C1 segment of cervical spinal cord (tissue), 14 donors: ENCODE results near the gene TTYH1.

Experiments
- DNase-seq, 14 donors: peaks; one replicate each; lab custom pipeline; 2025; lab: John Stamatoyannopoulos, UW

The TTYH1 gene

DNA sequence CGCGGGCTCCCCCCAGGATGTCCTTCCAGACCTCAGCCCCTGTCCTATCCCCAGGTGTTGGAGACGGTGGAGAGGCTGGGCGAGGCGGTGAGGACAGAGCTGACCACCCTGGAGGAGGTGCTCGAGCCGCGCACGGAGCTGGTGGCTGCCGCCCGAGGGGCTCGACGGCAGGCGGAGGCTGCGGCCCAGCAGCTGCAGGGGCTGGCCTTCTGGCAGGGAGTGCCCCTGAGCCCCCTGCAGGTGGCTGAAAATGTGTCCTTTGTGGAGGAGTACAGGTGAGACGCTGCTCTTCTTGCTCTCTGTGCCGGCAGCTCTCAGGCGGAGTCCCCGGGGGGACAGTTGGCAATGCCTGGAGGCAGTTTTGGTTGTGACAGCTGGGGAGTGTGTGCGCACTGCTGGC lies 6.9 kb downstream of the TTYH1 start:
- peak in 1 of 14 donors; percentile 23 for DNase-seq

DNA sequence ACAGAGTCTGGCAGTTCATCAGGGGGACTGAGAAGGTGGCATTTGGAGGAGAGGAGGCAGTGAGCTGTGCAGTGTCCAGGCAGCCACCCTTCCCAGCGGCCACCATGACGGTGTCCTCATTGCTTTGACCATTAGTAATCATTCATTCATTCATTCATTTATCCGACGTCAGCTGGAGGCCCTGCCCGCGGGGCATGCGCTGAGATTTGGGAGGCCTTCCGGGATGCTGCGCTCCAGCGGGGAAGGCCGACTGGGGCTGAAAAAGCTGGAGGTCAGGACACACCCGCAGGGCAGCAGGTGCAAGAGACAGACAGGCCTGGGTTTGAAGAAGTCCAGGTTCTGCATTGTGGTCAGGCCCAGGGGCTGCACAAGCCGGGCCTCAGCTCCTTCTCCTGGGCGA lies 8.9 kb downstream of the TTYH1 start:
- no peak for DNase-seq

DNA sequence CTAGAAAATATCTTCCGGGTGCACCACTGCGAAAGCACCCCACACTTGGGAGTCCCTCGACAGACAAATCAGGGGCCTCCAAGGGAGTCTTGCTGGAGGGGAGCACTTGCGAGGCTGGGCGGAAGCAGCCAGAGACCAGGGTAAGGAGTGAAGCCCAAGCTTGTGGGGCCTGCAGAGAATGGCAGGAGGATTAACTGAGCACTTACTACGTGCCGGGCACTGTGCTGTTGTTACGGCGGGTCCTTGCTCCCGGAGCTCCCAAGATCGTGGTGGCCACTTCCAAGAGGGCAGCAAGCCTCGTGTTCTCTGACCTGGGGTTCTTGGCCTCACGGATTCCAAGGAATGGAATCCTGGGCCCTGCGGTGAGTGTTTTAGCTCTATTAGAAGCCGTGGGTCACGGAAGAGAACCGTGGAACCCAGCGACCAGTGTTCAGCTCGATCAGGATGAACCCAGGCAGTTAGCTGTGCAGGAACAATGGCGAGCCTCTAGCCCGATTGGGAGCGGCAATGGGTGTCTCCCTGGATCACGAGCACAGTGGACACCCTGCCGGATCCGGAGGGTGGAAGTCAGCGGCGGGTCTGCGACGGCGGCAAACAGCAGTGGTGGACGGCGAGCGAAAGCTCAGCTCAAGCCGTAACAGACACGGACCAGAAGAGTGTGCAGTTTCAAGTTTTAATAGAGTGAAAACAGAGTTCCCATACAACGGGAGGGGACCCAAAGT lies 9.6 kb downstream of the TTYH1 start:
- DNase-seq = no peak

DNA sequence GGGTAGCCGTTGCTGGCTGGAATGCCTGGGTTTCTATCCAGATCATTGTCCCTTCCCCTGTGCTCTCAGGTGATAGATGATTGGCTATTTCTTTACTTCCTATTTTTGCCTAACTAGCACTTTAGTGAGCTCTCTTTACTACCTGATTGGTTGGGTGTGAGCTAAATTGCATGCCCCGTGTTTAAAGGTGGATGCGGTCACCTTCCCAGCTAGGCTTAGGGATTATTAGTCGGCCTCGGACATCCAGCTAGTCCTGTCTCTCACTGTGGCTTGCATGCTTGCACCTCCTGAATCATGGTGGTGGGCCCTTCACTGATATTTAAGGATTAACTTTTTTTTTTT lies 10.1 kb downstream of the TTYH1 start:
- DNase-seq = no peak

DNA sequence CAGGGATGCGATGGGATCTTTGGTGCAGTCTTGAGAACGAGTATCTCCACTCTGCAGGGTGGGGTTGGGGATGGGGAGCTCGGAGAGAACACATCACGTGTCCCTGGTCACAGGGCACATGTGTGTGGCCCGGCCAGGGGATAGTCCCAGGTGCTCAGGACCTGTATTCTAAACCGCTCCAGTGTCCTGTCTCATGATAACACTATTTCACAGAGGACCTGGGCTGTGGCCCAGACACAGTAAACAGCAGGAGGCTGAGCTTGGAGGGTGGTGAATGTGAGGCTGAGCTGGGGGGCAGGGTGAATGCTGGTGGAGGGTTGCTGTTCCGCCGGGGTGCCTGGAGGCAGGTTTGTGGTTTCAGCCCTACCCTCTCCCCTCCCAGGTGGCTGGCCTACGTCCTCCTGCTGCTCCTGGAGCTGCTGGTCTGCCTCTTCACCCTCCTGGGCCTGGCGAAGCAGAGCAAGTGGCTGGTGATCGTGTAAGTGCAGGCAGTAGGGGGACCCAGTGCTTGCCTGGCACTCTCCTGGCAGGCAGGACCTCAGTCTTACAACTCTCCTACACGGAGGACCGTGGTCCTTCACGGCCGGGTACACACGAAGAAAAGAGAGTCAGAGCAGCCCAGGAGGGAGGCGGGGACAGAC lies 11.1 kb downstream of the TTYH1 start:
- peak in 5 of 14 donors; percentile 5 to 54 (median 29) for DNase-seq

DNA sequence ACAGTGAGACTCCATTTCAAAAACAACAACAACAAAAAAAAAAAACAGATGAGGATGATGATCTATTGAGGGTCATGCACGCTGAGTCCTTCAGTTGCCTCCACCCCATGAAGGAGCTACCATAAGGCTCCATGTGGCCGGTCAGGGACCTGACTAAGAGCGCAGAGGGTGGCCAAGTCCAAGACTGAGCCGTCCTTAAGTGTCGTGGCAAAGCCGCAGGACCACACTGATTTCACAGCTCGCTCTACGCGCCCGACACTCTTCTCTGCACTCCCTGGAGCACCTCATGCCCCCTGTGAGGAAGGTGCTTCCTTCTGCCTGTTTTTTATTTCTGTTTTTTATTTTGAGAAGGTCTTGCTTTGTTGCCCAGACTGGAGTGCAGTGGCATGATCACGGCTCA lies 12.3 kb downstream of the TTYH1 start:
- DNase-seq = no peak

DNA sequence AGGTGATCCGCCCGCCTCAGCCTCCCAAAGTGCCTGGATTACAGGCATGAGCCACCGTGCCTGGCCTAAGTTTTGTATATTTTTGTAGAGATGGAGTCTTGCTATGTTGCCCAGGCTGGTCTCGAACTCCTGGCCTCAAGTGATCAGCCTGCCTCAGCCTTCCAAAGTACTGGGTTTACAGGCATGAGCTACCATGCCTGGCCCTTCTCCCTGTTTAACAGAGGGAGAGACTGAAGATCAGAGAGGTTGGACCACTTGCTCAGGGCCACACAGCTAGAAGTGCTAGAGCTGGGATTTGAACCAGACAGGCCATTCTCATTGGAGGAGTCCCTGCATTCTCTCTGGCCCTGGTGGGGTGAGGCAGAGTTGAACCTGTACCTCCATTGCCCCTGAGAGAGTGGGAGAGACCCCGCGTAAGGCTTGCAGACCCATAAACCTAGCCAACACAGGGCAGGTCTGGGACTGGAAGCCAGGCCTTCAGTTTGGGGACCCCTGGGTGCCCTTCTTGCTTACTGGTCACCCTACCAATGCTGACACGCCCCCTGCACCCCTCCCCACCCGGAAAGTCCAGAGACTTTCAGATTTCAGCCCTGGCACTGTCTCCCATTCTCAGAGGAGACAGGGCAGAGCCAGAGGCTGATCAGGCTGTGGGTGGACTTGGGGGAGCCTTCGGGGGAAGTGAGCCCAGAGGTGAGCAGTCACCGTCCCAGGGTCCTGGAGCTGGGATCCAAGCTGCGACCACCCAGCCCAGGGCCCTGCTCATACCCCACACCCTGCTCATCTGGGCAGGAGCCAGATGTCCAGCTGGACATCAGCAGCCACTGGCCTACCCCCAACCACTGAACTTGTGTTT lies 13.3 kb downstream of the TTYH1 start:
- DNase-seq = no peak

DNA sequence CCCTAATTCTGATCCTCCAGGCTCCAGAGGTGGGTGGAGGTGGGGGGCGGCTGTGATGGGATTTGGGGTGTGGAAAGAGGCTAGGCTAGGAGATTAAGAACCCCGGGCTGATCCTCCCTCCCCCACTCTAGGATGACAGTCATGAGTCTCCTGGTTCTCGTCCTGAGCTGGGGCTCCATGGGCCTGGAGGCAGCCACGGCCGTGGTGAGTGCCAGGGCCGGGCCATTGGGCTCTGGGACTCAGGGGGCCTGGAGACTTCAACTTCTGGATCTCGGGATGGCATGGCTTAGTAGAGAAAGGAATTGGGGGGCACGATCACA lies 13.9 kb downstream of the TTYH1 start:
- DNase-seq = no peak

DNA sequence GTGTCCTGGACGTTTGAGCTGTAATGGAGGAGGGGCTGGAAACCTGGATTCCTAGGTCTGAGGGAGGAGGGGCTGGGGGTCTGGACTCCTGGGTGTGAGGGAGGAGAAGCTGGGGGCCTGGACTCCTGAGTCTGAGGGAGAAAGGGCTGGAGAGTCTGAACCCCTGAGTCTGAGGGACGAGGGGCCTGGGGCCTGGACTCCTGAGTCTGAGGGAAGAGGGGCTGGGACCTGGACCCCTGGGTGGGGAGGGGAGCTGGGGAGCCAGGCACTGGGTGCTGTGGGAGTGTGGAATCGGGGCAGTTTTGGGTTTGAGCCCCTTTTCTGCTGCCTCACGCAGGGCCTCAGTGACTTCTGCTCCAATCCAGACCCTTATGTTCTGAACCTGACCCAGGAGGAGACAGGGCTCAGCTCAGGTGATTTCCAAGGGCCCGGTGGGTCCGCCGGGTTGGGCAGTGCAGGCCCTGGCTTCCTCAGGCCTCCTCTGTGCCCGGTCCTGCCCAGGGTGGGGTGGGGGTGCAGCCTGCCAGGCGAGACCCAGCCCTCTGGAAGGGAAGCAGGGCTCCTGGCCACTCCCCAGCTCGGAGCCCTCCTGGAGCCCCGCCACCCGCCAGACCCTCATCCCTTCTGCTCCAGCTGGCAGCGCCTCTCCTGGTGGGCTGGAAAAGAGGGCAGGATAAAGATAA lies 14.4 kb downstream of the TTYH1 start:
- DNase-seq = peak in 1 of 14 donors; percentile 41

DNA sequence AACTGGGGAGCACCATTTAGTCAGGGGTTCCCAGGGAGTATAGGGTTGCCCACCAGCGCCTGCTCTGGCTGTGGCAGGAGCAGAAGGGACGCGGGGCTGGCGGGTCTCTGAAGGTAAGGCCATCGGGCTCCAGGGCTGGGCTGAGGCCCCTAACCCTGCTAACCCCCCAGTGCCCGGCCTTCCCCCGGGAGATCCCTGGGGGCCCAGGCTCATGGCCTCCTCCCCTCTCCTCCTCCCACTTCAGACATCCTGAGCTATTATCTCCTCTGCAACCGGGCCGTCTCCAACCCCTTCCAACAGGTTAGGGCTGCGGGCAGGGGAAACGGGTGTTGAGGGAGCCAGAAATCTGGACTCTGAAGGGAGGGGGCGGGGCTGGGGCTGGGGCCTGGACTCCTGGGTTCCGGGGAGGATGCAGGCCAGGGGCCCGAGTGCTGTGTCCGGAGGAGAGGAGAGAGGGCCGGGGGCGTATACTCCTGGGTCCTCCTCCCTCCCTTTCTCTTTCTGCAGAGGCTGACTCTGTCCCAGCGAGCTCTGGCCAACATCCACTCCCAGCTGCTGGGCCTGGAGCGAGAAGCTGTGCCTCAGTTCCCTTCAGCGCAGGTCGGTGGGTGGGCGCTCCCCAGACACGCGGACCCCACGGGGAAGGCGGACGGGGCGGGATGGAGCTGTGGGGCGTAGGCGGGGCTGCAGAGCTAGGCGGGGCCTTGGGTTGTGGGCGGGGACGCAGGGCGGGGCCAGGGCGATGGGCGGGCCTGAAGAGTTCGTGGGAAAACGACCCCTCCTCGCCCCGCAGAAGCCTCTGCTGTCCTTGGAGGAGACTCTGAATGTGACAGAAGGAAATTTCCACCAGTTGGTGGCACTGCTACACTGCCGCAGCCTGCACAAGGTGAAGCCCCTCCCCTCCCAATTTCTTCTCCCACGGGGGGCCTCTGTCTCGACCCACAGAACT lies 15.3 kb downstream of the TTYH1 start:
- DNase-seq = peak in 10 of 14 donors; percentile 29 to 62 (median 38)

DNA sequence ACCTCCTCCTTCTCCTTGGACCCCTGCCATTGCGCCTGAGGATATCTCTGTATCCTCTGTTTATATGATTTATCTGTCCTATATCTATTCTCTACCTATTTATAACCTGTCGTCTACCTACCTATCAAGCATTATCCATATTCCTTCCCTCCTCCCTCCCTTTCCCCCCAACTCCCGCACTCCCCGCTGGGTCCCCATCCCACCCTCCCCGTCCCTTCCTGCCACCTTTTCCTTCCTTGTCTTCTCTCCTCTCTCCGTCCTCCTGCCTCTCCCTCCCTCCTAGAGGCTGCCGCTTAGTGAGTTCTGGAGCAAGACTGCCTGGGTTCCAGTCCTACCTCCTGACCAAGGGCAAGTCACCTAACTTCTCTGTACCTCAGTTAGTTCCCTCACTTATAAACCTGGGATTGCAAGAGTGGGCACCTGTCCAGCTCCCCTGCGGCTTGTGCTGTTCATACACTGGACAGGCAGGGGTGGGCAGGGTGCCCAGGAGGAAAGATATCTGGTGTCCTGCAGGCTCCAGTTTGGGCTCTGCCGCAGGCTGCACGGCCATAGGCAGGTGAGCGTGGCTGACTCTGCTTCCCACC lies 16.1 kb downstream of the TTYH1 start:
- DNase-seq = peak in 1 of 14 donors; percentile 10

DNA sequence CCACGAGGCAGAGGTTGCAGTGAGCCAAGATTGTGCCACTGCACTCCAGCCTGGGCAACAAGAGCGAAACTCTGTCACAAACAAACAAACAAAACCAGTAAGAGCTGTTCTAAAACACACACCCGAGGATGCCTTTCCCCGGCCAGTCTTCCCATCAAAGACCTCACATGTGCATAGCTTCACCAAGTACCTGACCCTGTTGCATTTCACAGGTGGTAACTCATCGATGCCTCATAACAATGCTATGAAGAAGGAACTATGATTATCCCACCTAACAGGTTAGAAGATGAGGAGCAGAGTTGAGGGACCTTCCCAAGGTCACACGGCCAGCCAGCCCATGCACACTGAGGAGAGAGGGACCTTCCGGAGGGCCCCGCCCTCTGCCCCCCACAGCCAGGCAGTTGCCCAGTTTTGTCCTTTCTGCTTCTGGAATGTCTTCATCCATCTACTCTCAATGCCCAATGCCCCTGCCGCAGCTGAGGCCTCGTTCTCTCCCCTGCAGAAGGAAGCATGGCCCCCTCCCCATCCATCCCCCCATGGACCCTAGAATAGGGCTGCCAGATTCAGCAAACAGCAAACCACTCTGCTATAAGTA lies 17.0 kb downstream of the TTYH1 start:
- no peak for DNase-seq

DNA sequence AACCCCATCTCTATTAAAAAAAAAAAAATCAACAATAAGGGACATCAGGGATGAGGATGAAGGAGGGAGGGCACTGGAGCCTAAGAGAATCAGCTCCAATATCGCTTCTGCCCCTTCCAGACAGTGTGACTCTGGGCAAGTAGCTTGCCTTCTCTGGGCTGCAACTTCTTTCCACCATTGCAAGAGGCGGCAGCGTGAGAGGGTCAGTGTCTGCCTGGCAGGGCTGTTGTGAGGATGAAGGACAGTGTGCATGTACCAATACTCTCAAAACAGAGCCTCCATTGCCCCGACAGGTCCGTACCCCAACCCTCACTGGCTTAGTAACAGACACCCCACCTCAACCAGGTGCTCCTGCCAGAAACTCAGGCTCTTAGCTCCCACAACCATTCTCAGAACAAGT lies 18.4 kb downstream of the TTYH1 start:
- no peak for DNase-seq

DNA sequence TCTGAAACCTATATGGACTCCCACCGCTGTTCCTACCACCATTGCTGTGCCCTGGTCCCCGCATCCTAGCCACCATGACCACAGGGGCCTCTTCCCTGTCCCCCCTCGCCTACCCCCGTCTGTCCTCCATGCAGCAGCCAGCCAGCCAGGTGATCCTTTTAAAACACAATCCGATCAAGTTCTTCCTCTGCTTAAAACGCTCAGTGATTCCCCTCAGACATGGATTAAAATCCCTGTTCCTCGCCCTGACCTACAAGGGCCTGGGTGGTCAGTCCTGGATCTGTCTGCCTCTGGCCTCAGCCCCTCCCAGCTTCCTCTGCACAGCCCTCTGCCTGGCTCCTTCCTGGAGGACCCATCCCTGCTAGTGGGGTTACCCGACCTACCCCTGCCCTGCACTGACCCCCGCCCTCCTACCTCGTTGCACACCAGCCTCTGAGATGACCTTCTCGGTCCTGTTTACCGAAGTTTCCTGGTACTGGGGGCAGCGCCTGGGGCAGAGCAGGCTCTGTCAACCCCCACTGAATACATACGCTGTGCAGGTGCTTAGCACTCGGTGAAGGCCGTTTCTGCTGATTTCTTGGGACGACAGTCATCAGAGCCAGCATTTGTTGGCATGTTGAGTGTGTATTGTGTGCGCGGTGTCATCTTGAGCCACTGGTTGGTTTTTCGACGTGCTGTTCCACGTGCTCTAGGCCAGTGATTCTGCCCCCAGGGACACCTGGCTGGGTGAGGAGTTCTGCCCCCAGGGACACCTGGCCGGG lies 19.0 kb downstream of the TTYH1 start:
- peak in 6 of 14 donors; percentile 32 to 53 (median 37) for DNase-seq

DNA sequence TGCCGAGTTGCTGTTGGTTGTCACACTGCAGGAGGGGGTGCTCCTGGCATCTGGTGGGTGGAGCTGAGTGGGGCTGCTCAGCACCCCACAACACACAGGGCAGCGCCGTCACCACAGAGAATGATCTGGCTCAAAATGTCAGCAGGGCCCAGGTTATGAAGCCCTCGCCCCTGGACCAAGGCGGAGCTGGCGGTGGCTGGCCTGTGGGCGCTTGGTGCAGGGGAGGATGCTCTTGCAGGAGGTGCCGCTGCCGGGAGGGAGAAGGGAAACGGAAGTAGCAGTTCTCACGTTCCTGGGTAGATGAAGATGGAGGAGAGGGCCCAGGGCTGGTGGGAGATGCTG lies 19.6 kb downstream of the TTYH1 start:
- DNase-seq = peak in 2 of 14 donors; percentile 32 to 40

DNA sequence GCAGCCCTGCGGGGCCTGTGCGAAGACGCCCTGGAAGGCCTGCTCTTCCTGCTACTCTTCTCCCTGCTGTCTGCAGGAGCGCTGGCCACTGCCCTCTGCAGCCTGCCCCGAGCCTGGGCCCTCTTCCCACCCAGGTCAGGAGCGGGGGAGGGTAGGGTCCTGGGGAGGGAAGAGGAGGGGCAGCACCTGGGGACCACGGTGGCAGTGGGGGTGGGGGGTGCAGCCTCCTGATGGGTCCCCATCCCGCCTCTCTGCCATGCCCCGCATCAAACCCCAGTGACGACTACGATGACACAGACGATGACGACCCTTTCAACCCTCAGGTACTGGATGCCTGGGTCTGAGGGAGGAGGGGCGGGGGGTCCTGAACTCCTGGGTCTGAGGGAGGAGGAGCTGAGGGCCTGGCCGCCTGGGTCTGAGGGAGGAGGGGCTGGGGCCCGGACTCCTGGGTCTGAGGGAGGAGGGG lies 20.3 kb downstream of the TTYH1 start:
- peak in 2 of 14 donors; percentile 33 to 62 for DNase-seq

DNA sequence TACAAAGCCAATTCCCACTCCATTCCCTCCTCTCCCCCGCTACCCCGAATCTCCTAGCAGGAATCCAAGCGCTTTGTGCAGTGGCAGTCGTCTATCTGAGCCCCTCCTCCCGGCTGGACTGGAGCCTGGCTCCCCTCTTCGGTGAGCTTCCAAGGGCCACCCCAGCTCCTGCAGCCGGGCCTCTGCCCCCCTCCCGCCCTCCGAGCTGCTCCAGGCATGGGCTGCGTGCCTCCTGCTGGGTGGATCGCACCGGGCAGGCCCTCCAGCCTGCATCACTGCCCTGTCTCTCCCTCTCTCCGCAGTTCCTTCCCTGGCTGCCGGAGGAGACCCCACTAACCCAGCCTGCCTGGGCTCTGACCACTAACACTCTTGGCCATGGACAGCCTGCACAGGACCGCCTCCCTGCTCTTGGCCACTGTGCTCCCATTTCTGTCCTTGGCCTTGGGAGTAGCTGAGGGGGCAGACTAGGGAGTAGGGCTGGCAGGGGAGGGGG lies 20.8 kb downstream of the TTYH1 start:
- peak in 7 of 14 donors; percentile 19 to 62 (median 37) for DNase-seq

DNA sequence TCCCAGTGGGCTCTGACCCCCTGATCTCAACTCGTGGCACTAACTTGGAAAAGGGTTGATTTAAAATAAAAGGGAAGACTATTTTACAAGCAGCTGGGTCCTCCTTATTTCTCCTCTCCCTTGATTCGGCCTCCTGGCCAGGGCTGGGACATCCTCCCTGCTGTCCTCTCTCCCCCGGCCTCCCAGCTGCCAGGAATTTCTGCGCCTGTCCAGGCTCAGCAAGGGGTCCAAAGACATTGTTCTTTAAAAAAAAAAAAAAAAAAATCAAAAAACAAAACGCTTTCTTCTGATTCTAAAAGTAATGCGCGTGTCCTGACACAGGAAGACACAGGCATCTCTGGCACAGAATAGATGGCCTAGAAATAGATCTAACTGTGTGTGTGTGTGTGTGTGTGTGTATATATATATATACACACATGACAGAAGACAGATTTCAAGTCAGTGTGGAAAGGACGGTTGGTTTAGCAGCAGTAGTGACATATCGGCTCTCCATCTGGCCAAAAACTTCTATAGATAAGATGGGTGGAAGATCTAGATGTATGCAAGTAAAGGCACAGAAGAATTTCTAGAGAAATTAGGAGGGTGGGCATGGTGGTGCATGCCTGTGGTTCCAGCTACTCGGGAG lies 21.5 kb downstream of the TTYH1 start:
- DNase-seq = no peak
